GM19099 (cell line): Measurements from ENCODE around the gene REPS2.

Experiments
- POLR2A ChIP-seq: IDR thresholded peaks from 3 replicates; pipeline ENCODE4 v1.6.1; 2011; ENCODE audit warnings: low read depth; ENCODE audit not compliant: insufficient read length; ENCODE audit errors: extremely low read depth

REPS2 gene

GRCh38 chrX:17167915-17168314 is 221.5 kb downstream of the REPS2 start:
- TF ChIP-seq POLR2A, result no peak

- TF ChIP-seq POLR2A, result no peak
Observed at GRCh38 chrX:17170973-17171372, 224.5 kb downstream of the REPS2 start.

GRCh38 chrX:17174671-17175070 is 228.2 kb downstream of the REPS2 start:
- no peak for TF ChIP-seq POLR2A

GRCh38 chrX:17182317-17182716 is 235.9 kb downstream of the REPS2 start:
- no peak for TF ChIP-seq POLR2A

GRCh38 chrX:17183566-17183965 is 237.1 kb downstream of the REPS2 start:
- TF ChIP-seq POLR2A, result no peak

- TF ChIP-seq POLR2A, result no peak
Observed at GRCh38 chrX:17185431-17185830, 239.0 kb downstream of the REPS2 start.

GRCh38 chrX:17187136-17187756 is 240.8 kb downstream of the REPS2 start:
- TF ChIP-seq POLR2A, result no peak

GRCh38 chrX:17192106-17192505 is 245.6 kb downstream of the REPS2 start:
- no peak for TF ChIP-seq POLR2A
